ENCODE data around the gene VAMP1.
A peak's percentile ranks its signal among the peaks of the same experiment; 100 is the strongest.
"Not testable (repeated sequence)": the region's sequence is repeated elsewhere in the genome, so short reads cannot be mapped to it uniquely, and the experiment has no call there.

VAMP1 gene

GRCh38 chr12:6470375-6471163 is at the start of gene VAMP1:
Gene VAMP1 (minus strand): TSS chr12:6470677. CDS start chr12:6470531, 146 bp downstream.
- peak; percentile 99 for DNase-seq

- no peak for DNase-seq
These were observed 49.7 kb upstream of the VAMP1 start for GRCh38 chr12:6520186-6520585.

GRCh38 chr12:6508087-6508486 is 37.6 kb upstream of the VAMP1 start:
- no peak for DNase-seq

DNA sequence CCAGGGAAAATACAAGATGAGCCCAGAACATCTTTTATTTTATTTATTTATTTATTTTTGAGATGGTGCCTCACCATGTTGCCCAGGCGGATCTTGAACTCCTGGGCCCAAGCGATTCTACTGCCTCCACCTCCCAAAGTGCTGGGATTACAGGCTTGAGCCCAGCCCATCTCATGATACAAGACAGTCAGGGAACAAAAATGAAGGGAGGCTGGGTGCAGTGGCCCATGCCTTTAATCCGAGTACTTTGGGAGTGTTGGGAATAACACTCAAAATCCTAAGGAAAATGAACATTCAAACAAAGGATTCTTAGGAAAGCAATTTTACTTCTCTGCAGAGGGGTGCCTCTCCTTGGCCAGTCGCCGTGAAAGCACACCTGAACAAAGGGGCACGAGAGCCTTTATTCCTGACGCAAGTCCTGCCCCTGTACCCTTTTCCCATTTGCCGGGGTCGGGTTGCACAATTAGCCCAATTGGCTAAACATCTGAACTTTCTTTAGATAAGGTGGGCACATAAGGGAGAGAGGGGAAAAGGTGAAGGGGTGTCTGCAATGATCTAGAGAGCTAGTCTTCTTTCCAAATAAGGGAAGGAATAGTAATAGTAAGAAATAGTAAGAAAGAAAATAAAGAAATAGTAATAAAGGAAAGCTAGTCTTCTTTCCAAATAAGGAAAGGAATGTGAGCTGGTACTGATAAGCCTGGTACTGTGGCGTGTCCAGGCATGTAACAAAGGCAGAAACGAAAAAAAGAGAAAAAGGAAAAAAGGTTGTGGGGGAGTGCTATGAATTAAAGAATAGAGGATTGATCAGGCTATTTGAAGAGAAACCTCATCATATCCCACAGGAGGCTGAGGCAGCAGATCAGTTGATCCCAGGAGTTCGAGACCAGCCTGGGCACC is 36.9 kb upstream of the VAMP1 start:
- no peak for DNase-seq

- DNase-seq: no peak
These were observed 30.0 kb upstream of the VAMP1 start for GRCh38 chr12:6500466-6500865.

- not testable (repeated sequence) for DNase-seq
These were observed 26.8 kb upstream of the VAMP1 start for GRCh38 chr12:6497291-6497690.

- peak; percentile 26 for DNase-seq
These were observed 24.5 kb upstream of the VAMP1 start for GRCh38 chr12:6494968-6495367.

GRCh38 chr12:6494258-6494743 is 23.8 kb upstream of the VAMP1 start:
- no peak for DNase-seq

DNA sequence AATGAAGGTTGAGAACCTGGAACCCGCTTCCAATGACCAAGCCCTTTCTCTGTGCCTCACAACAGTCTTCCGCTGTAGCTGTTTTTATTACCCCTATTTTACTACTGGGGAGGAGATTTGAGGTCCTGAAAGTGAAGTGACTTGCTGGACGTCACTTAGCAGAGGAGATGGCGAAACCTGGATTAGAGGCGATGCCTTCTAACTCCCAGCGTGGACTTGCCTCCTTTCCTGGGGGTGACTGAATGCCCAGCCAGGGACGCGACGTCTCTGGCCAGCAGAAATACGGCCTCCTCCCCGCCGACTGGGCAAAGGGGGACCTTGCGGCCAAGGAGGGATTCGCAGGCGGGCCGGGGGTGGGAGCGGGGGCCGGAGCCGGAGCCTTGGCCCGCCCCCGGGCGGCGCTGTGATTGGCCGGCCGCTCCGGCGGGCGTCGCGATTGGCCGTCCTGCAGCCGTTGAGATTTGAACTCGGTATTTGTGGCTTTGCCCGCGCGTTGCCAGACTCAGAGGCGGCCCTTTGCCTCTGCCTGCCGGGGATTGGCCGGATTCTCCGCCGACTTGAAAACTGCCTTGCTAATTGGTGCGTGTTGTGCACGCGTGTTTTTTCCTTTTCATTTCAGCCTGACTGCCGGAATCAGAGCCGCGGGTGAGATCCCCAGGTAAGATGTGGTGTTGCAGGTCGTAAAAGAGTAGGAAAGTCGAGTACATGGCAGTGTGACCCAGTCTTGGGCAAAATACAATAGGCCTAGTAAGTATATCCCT is 23.2 kb upstream of the VAMP1 start, which contains the start of gene NCAPD2:
Gene NCAPD2, plus strand, starts transcription at position 606 of the 761 bp plus-strand sequence. CDS start 997 bp downstream, outside the sequence.
- DNase-seq: peak; percentile 99

DNA sequence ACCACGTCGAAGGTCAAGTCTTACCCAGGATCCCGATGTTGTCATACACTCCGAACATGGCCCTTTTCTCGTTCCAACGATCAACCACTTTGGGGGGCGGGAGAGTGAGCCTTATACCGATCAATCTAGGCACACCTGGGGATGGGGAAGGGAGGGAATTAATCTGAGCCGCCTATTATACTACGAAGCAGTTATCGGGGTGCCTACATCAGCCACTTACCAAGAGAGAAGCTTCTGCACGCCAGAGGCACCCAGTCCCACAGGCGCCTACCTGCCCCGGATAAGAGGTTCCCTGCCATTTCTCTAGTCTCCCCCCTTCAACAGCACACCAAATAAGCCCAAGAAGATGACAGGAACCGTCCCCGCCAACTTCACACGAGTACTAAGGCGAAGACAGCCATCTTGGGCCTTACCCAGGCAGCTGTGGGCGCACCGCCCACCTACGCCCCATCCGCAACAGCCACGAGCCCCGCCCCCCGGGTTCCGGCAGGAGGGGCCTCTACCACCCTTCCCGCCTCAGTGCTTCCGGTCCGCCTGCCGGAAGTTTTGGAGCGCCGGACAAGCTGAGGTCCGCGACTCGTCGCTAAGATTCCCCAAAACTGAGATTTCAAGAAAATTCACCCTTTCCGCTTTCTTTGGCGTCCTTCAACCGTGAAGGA is 22.5 kb upstream of the VAMP1 start, which contains the start of gene MRPL51:
Gene MRPL51, minus strand, starts transcription at position 425 of the 659 bp plus-strand sequence. Its CDS starts 126 bp downstream, at position 299.
- DNase-seq: peak; percentile 98

DNA sequence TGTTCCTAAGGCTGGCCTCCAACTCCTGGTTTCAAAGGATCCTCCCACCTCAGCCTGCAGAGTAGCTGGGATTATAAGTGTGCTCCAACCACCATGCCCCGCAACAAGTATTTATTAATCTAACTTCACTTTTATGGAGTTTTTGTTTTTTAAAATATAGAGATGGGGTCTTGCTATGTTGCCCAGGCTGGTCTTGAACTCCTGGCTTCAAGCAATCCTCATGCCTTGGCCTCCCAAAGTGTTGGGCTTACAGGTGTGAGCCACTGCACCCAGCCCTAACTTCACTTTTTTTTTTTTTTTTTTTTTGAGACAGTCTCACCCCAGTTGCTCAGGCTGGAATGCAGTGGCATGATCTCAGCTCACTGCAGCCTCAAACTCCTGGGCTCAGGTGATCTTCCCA is 20.2 kb upstream of the VAMP1 start:
- DNase-seq: not testable (repeated sequence)

DNA sequence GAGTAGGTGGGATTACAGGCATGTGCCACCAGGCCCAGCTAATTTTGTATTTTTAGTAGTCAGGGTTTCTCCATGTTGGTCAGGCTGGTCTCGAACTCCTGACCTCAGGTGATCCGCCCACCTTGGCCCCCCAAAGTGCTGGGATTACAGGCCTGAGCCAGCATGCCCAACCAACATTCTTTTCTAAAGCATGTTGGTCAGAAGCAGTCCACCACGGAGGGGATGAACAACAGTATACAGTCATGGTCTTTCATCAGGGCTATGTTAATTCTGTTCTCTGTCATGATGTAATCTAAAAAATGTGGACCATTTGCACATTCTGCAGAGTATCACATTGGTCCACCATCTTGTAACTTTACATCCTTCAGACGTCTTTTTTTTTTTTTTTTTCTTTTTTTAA is 19.0 kb upstream of the VAMP1 start:
- DNase-seq: no peak

GRCh38 chr12:6488240-6488639 is 17.8 kb upstream of the VAMP1 start:
- DNase-seq: no peak

DNA sequence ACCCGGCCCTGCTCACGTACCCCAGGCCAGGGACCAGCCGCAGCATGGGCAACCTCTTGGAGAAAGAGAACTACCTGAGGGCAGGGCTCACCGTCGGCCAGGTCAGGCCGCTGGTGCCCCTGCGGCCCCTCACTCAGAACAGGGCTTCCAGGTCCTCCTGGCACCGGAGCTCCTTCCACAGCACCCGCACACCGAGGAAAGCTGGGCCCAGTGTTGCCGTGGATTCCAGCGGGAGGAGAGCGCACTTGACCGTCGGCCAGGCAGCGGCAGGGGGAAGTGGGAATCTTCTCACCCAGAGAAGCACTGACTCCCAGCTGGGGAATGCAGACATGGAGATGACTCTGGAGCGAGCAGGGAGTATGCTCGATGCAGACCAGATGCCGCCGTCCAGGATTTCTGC is 7.9 kb upstream of the VAMP1 start:
- DNase-seq: no peak

- not testable (repeated sequence) for DNase-seq
These were observed 7.3 kb upstream of the VAMP1 start for GRCh38 chr12:6477601-6478377.

GRCh38 chr12:6476489-6476888 is 6.0 kb upstream of the VAMP1 start:
- DNase-seq: no peak

DNA sequence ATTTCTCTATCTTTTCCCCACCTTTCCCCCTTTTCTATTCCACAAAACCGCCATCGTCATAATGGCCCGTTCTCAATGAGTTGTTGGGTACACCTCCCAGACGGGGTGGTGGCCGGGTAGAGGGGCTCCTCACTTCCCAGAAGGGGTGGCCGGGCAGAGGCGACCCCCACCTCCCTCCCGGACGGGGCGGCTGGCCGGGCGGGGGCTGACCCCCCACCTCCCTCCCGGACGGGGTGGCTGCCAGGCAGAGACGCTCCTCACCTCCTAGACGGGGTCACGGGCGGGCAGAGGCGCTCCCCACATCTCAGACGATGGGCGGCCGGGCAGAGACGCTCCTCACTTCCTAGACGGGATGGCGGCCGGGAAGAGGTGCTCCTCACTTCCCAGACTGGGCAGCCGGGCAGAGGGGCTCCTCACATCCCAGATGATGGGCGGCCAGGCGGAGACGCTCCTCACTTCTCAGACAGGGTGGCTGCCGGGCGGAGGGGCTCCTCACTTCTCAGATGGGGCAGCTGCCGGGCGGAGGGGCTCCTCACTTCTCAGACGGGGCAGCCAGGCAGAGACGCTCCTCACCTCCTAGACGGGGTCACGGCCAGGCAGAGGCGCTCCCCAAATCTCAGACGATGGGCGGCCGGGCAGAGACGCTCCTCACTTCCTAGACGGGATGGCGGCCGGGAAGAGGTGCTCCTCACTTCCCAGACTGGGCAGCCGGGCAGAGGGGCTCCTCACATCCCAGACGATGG is 4.9 kb upstream of the VAMP1 start:
- not testable (repeated sequence) for DNase-seq

GRCh38 chr12:6472491-6472890 is 2.0 kb upstream of the VAMP1 start:
- no peak for DNase-seq

DNA sequence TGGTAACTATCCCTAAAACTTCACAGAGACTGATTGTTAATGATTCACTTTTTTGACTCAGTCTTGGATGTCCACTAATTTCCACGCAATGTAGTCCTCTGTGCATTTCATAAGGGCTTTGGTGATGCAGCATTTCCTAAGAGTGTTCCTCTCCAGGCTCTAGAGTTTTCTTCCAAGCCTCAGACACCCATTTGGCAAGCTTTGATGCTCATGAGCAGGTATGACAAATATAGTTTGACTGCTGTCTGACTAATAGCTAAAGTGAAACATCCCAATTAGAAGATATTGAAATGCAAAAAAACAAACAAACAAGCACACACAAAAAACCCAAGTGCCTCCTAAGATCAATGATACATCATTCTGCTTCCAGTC is 1.5 kb upstream of the VAMP1 start:
- DNase-seq: no peak

- no peak for DNase-seq
These were observed 685 bp downstream of the VAMP1 start for GRCh38 chr12:6469609-6470374.

Measured in hematopoietic multipotent progenitor cell treated with erythropoietin and hydrocortisone succinate and interleukin-3 and kit ligand, for 6 days (in vitro differentiated cells).